Mononuclear cell (primary cell): ENCODE data around the gene NFE2L2. TPM values are rescaled to one million over a fixed set of nuclear protein-coding genes. Genes with fewer than 3 reads are reported as not detected.
"Not testable (repeated sequence)": the region's sequence is repeated elsewhere in the genome, so short reads cannot be mapped to it uniquely, and the experiment has no call there.

Experiments used
- H3K27me3 ChIP-seq: 2 replicates; pipeline ENCODE4 v1.6.0; 2011; ENCODE audit warnings: low read length, control low read depth; ENCODE audit not compliant: insufficient read depth
- H3K4me1 ChIP-seq: 2 replicates; pipeline ENCODE4 v1.5.1; 2011; ENCODE audit warnings: mild to moderate bottlenecking, low read length, control low read depth; ENCODE audit not compliant: insufficient read depth
- H3K4me3 ChIP-seq: 2 replicates; pipeline ENCODE4 v1.5.1; 2011; ENCODE audit warnings: mild to moderate bottlenecking, low read length, moderate library complexity
- H3K9me3 ChIP-seq: 2 replicates; pipeline ENCODE4 v1.5.1; 2011; ENCODE audit warnings: low read depth, mild to moderate bottlenecking, control low read depth, low read length
- total RNA-seq: library from RNA; depleted of rRNA; stranded (reverse); fragments of >200 nt; gene quantifications from one replicate; pipeline ENCODE4 v1.2.3, GENCODE V29; 2012

The NFE2L2 gene
- total RNA-seq, 1 donor = 123 TPM

- Histone ChIP-seq H3K9me3 (no peaks in the 10 kb centered on the region), H3K4me1 (peaks cover 81% of the 10 kb centered on the region), H3K4me3 (no peak overlapping the region), H3K27me3 (no peaks in the 10 kb centered on the region)
Measured at GRCh38 chr2:177254433-177255226, 9.9 kb downstream of the NFE2L2 start.

- H3K27me3 ChIP-seq = no peaks in the 10 kb centered on the region
- H3K4me1 ChIP-seq = peaks cover 77% of the 10 kb centered on the region
- H3K9me3 ChIP-seq = no peaks in the 10 kb centered on the region
- no peak overlapping the region for H3K4me3 ChIP-seq
Measured at GRCh38 chr2:177253704-177254103, 10.8 kb downstream of the NFE2L2 start.

- H3K4me3 ChIP-seq = no peak overlapping the region
- no peaks in the 10 kb centered on the region for H3K9me3 ChIP-seq
- no peaks in the 10 kb centered on the region for H3K27me3 ChIP-seq
- peaks cover 82% of the 10 kb centered on the region for H3K4me1 ChIP-seq
Measured at GRCh38 chr2:177252808-177253531, 11.6 kb downstream of the NFE2L2 start.

- H3K9me3 ChIP-seq = no peaks in the 10 kb centered on the region
- no peaks in the 10 kb centered on the region for H3K27me3 ChIP-seq
- no peak overlapping the region for H3K4me3 ChIP-seq
- H3K4me1 ChIP-seq = peaks cover 80% of the 10 kb centered on the region
Measured at GRCh38 chr2:177251165-177251542, 13.4 kb downstream of the NFE2L2 start.

- no peaks in the 10 kb centered on the region for H3K27me3 ChIP-seq
- H3K9me3 ChIP-seq = no peaks in the 10 kb centered on the region
- peaks cover 80% of the 10 kb centered on the region for H3K4me1 ChIP-seq
- no peak overlapping the region for H3K4me3 ChIP-seq
Measured at GRCh38 chr2:177250461-177250860, 14.1 kb downstream of the NFE2L2 start.

- H3K27me3 ChIP-seq = no peaks in the 10 kb centered on the region
- no peaks in the 10 kb centered on the region for H3K9me3 ChIP-seq
- H3K4me1 ChIP-seq = peaks cover 80% of the 10 kb centered on the region
- H3K4me3 ChIP-seq = no peak overlapping the region
Measured at GRCh38 chr2:177249038-177249437, 15.5 kb downstream of the NFE2L2 start.

GRCh38 chr2:177247693-177248262 lies 16.7 kb downstream of the NFE2L2 start:
- peaks cover 80% of the 10 kb centered on the region for H3K4me1 ChIP-seq
- H3K9me3 ChIP-seq = no peaks in the 10 kb centered on the region
- no peaks in the 10 kb centered on the region for H3K27me3 ChIP-seq
- H3K4me3 ChIP-seq = no peak overlapping the region

GRCh38 chr2:177246523-177247030 lies 17.9 kb downstream of the NFE2L2 start:
- H3K9me3 ChIP-seq, H3K4me3 ChIP-seq, H3K27me3 ChIP-seq: not testable (repeated sequence)
- peaks cover 80% of the 10 kb centered on the region for H3K4me1 ChIP-seq

GRCh38 chr2:177246000-177246399 lies 18.5 kb downstream of the NFE2L2 start:
- Histone ChIP-seq H3K9me3 (no peaks in the 10 kb centered on the region), H3K27me3 (no peaks in the 10 kb centered on the region), H3K4me3 (no peak overlapping the region), H3K4me1 (peaks cover 78% of the 10 kb centered on the region)

- Histone ChIP-seq H3K9me3 (no peaks in the 10 kb centered on the region), H3K4me1 (peaks cover 82% of the 10 kb centered on the region), H3K27me3 (no peaks in the 10 kb centered on the region), H3K4me3 (no peak overlapping the region)
Measured at GRCh38 chr2:177245010-177245422, 19.5 kb downstream of the NFE2L2 start.

GRCh38 chr2:177244244-177244771 lies 20.2 kb downstream of the NFE2L2 start:
- Histone ChIP-seq H3K4me3 (no peak overlapping the region), H3K4me1 (peaks cover 89% of the 10 kb centered on the region), H3K9me3 (no peaks in the 10 kb centered on the region), H3K27me3 (no peaks in the 10 kb centered on the region)

GRCh38 chr2:177243476-177243875 lies 21.1 kb downstream of the NFE2L2 start:
- H3K4me3 ChIP-seq = no peak overlapping the region
- no peaks in the 10 kb centered on the region for H3K27me3 ChIP-seq
- peaks cover 90% of the 10 kb centered on the region for H3K4me1 ChIP-seq
- no peaks in the 10 kb centered on the region for H3K9me3 ChIP-seq

GRCh38 chr2:177243073-177243472 lies 21.5 kb downstream of the NFE2L2 start:
- no peaks in the 10 kb centered on the region for H3K27me3 ChIP-seq
- H3K4me3 ChIP-seq = no peak overlapping the region
- H3K4me1 ChIP-seq = peaks cover 91% of the 10 kb centered on the region
- H3K9me3 ChIP-seq = no peaks in the 10 kb centered on the region

GRCh38 chr2:177242121-177242987 lies 22.2 kb downstream of the NFE2L2 start:
- no peaks in the 10 kb centered on the region for H3K27me3 ChIP-seq
- H3K9me3 ChIP-seq = no peaks in the 10 kb centered on the region
- H3K4me3 ChIP-seq = no peak overlapping the region
- peaks cover 92% of the 10 kb centered on the region for H3K4me1 ChIP-seq
